ENCODE results near the gene RPTOR.

DNA sequence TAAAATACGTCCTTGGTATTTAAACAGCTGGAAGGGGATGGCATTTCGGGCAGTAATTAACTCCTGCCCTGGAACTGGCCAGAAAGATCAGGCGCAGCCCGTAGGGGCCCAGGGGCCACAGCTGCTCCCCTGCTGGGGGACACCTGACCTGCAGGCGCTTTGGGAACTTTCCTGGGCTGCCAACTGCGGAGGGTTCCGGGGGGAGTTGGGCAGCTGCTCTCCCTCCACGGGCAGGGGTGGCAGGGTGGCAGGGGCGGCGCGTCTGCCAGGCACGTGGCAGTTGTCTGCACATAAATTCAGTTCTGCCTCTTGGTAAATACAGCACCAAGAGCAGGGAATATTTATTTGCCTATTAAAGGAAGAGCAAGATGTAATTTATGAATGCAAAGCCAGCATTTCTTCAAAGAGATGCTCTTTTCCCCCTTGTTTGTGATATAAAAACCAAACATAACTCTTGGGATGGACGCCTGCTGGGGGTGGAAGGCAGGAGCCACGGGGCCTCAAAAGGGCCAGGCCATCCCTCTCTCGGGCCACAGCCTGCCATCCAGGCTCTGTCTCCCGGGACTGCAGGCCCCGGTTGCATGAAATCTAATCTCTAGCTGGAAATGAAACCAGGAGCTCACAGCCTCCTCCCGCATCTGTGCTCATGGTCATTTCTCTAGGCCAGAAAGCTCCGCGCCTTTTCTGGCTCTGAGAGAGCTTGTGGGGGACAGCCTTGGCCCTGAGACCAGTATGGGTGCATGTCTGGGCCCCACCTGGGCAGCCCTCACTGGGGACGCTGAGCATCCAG is 417.1 kb downstream of the RPTOR start:
- TF ChIP-seq, protein P1, sequence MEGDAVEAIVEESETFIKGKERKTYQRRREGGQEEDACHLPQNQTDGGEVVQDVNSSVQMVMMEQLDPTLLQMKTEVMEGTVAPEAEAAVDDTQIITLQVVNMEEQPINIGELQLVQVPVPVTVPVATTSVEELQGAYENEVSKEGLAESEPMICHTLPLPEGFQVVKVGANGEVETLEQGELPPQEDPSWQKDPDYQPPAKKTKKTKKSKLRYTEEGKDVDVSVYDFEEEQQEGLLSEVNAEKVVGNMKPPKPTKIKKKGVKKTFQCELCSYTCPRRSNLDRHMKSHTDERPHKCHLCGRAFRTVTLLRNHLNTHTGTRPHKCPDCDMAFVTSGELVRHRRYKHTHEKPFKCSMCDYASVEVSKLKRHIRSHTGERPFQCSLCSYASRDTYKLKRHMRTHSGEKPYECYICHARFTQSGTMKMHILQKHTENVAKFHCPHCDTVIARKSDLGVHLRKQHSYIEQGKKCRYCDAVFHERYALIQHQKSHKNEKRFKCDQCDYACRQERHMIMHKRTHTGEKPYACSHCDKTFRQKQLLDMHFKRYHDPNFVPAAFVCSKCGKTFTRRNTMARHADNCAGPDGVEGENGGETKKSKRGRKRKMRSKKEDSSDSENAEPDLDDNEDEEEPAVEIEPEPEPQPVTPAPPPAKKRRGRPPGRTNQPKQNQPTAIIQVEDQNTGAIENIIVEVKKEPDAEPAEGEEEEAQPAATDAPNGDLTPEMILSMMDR (IDR thresholded peaks at IDR 0.05): no peak
- TF ChIP-seq POLR2A (IDR thresholded peaks at IDR 0.05): no peak
